OCI-LY3 (cell line): ENCODE data around the gene FAM50B.

ENCODE experiments used
- H2AFZ ChIP-seq: fragments of 200-600, 300-600 bp; shearing (Covaris generic); 2 replicates; pipeline ENCODE4 v1.6.0; 2014; ENCODE audit warnings: antibody characterized with exemption, low read depth, low read length
- H3K27ac ChIP-seq: fragments of 200-600, 300-600 bp; sonication (generic); 2 replicates; pipeline ENCODE4 v1.5.1; 2014; ENCODE audit warnings: mild to moderate bottlenecking, low read length, moderate library complexity, mixed read lengths
- H3K27me3 ChIP-seq: fragments of 200-600, 300-600 bp; sonication (generic); 2 replicates; pipeline ENCODE4 v1.6.1; 2014; ENCODE audit warnings: low read depth, low read length, mixed read lengths
- H3K36me3 ChIP-seq: fragments of 200-600, 300-600 bp; sonication (generic); replicated peaks from 2 replicates; pipeline ENCODE3; 2014; ENCODE audit warnings: low read depth, low read length, mixed read lengths
- H3K4me1 ChIP-seq: fragments of 300-600, 200-600 bp; sonication (generic); 2 replicates; pipeline ENCODE4 v1.6.1; 2014; ENCODE audit warnings: low read length, mixed read lengths
- H3K4me2 ChIP-seq: fragments of 200-600, 300-600 bp; sonication (generic); 2 replicates; pipeline ENCODE4 v1.6.1; 2014; ENCODE audit warnings: low read length, mixed read lengths
- H3K4me3 ChIP-seq: fragments of 300-600, 200-600 bp; sonication (generic); 2 replicates; pipeline ENCODE4 v1.5.1; 2014; ENCODE audit warnings: antibody characterized with exemption, mild to moderate bottlenecking, low read length, moderate library complexity
- H3K79me2 ChIP-seq: fragments of 300-600, 200-600 bp; shearing (Covaris generic); 2 replicates; pipeline ENCODE4 v1.6.1; 2014; ENCODE audit warnings: mild to moderate bottlenecking, low read length, mixed read lengths
- H3K9ac ChIP-seq: fragments of 300-600, 200-600 bp; shearing (Covaris generic); 2 replicates; pipeline ENCODE4 v1.6.0; 2014; ENCODE audit warnings: mild to moderate bottlenecking, low read length, moderate library complexity
- H3K9me3 ChIP-seq: fragments of 200-600, 300-600 bp; shearing (Covaris generic); 2 replicates; pipeline ENCODE4 v1.6.1; 2014; ENCODE audit warnings: low read length, mixed read lengths; ENCODE audit not compliant: insufficient read depth
- H4K20me1 ChIP-seq: fragments of 200-600, 300-600 bp; sonication (generic); 2 replicates; pipeline ENCODE4 v1.6.1; 2016; ENCODE audit warnings: low read length, mixed read lengths; ENCODE audit not compliant: insufficient read depth
- EZH2phosphoT487 ChIP-seq: fragments of 200-600 bp; shearing (Covaris generic); IDR thresholded peaks from 2 replicates; pipeline ENCODE4 v1.6.1; 2018; ENCODE audit warnings: antibody characterized with exemption, mixed run types, low read depth
- TF ChIP-seq, protein P1 (sequence below): fragments of 200-600, 300-600 bp; sonication (generic); IDR thresholded peaks from 2 replicates; pipeline ENCODE4 v1.5.1; 2014; ENCODE audit warnings: antibody characterized with exemption, low read length, low read depth

The FAM50B gene

GRCh38 chr6:3820563-3820962 lies 28.6 kb upstream of the FAM50B start:
- Histone ChIP-seq H2AFZ (no peak overlapping the region), H3K9me3 (no peaks in the 10 kb centered on the region), H4K20me1 (no peaks in the 10 kb centered on the region), H3K79me2 (no peaks in the 10 kb centered on the region), H3K9ac (no peak overlapping the region), H3K27me3 (no peaks in the 10 kb centered on the region), H3K4me1 (no peaks in the 10 kb centered on the region), H3K27ac (no peak overlapping the region), H3K36me3 (no peaks in the 10 kb centered on the region), H3K4me3 (no peak overlapping the region), H3K4me2 (no peak overlapping the region)
- no peak for TF ChIP-seq EZH2phosphoT487
- TF ChIP-seq, protein P1, sequence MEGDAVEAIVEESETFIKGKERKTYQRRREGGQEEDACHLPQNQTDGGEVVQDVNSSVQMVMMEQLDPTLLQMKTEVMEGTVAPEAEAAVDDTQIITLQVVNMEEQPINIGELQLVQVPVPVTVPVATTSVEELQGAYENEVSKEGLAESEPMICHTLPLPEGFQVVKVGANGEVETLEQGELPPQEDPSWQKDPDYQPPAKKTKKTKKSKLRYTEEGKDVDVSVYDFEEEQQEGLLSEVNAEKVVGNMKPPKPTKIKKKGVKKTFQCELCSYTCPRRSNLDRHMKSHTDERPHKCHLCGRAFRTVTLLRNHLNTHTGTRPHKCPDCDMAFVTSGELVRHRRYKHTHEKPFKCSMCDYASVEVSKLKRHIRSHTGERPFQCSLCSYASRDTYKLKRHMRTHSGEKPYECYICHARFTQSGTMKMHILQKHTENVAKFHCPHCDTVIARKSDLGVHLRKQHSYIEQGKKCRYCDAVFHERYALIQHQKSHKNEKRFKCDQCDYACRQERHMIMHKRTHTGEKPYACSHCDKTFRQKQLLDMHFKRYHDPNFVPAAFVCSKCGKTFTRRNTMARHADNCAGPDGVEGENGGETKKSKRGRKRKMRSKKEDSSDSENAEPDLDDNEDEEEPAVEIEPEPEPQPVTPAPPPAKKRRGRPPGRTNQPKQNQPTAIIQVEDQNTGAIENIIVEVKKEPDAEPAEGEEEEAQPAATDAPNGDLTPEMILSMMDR, result no peak

DNA sequence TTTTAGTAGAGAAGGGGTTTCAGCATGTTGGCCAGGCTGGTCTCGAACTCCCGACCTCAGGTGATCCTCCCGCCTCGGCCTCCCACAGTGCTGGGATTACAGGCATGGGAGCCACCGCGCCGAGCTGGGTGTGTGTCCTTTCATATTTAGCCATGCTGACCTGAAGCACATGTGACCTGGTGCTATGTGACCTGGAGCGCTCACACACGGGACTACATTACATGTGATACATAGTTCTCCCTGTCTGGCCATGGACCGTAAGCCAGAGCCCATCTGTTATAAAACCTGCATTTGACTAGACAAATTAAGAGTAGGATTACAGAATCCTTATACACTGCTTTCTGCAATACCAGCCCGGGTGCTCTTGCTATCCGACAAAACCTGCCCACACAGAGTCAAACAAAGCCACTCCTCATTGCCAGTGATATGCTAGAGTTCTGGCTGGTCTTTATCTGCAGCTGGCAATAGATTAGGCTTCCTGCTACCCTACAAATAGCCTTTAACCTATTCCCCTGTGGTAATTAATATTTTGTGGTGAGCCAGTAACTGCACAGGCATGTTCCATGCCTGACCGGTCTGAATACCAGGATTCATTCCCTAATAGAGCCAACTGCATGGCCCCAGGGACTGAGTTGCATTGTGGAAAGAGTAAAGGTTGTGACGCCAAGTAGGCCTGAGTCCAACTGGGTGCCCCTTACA lies 26.3 kb upstream of the FAM50B start:
- Histone ChIP-seq H4K20me1 (no peaks in the 10 kb centered on the region), H3K4me3 (no peak overlapping the region), H3K4me1 (no peaks in the 10 kb centered on the region), H3K9me3 (no peaks in the 10 kb centered on the region), H3K9ac (no peak overlapping the region), H3K27ac (no peak overlapping the region), H2AFZ (no peak overlapping the region), H3K4me2 (no peak overlapping the region), H3K79me2 (no peaks in the 10 kb centered on the region), H3K36me3 (no peaks in the 10 kb centered on the region), H3K27me3 (no peaks in the 10 kb centered on the region)
- TF ChIP-seq EZH2phosphoT487, result no peak
- TF ChIP-seq, protein P1, result no peak

DNA sequence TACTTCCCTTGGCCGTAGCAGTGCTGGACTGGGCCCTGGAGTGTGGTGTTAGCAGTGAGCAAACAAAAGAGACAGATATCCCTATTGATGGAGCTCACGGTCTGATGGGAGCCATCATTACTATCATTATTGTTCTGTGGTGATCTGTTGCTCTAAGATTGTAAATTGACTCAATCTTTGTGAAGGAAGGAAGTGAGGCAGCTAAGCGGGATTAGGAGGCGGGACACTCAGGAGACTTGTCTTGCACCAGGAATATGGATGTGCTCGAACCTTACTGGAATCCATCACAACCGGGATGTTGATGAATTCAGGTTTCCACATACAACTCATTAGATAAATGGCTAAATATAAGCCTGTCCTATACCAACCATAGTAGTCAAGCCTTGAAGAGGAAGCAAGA lies 25.5 kb upstream of the FAM50B start:
- H3K27ac ChIP-seq, result no peak overlapping the region
- no peak overlapping the region for H3K4me2 ChIP-seq
- H3K9me3 ChIP-seq, result no peaks in the 10 kb centered on the region
- H3K9ac ChIP-seq, result no peak overlapping the region
- TF ChIP-seq EZH2phosphoT487, result no peak
- TF ChIP-seq, protein P1, result no peak
- H2AFZ ChIP-seq, result no peak overlapping the region
- H3K79me2 ChIP-seq, result no peaks in the 10 kb centered on the region
- H3K36me3 ChIP-seq, result no peaks in the 10 kb centered on the region
- H3K4me3 ChIP-seq, result no peak overlapping the region
- no peaks in the 10 kb centered on the region for H3K4me1 ChIP-seq
- no peaks in the 10 kb centered on the region for H4K20me1 ChIP-seq
- H3K27me3 ChIP-seq, result no peaks in the 10 kb centered on the region

DNA sequence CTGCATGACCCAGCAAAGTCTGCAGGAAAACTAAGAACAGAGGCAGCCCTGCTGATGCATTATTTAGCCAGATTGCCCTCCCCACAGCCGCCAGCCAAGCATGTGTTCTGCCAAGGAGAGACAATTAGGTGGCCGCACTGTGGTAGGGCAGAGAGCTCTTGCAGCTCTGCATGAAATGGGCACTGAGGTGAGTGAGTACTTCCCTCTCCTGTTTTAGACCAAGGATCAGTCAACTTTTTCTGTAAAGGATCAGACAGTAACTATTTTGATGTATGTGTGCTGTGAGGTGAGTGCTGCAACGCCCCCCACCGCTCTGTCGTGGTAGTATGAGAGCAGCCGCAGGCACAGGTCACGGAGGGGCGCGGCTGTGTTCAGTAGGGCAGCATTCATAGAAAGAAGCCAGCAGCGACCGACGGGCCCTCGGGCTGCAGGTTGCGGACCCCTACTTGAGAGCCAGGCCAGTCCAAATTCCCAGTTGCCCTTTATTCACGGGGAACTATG lies 23.8 kb upstream of the FAM50B start:
- TF ChIP-seq EZH2phosphoT487, result no peak
- TF ChIP-seq, protein P1, result no peak
- no peak overlapping the region for H2AFZ ChIP-seq
- no peaks in the 10 kb centered on the region for H3K27me3 ChIP-seq
- H3K27ac ChIP-seq, result no peak overlapping the region
- no peak overlapping the region for H3K9ac ChIP-seq
- no peaks in the 10 kb centered on the region for H4K20me1 ChIP-seq
- no peaks in the 10 kb centered on the region for H3K79me2 ChIP-seq
- no peak overlapping the region for H3K4me3 ChIP-seq
- H3K4me2 ChIP-seq, result no peak overlapping the region
- no peaks in the 10 kb centered on the region for H3K36me3 ChIP-seq
- no peaks in the 10 kb centered on the region for H3K4me1 ChIP-seq
- no peaks in the 10 kb centered on the region for H3K9me3 ChIP-seq
